Trophoblast cell (in vitro differentiated cells and primary cell): Measurements from ENCODE around the gene IPO9.

Experiments used
- DNase-seq, 2 donors: peaks; one replicate each; pipeline ENCODE4 v3.0.0-alpha.2; 2016
- H2AFZ ChIP-seq: 2 replicates; pipeline ENCODE4 v1.6.1; 2013; ENCODE audit warnings: low read length, moderate library complexity, mild to moderate bottlenecking; ENCODE audit not compliant: insufficient read depth, poor library complexity
- H2AK5ac ChIP-seq: 2 replicates; pipeline ENCODE4 v1.6.1; 2013; ENCODE audit warnings: mild to moderate bottlenecking, low read length
- H2BK120ac ChIP-seq: 2 replicates; pipeline ENCODE4 v1.6.1; 2013; ENCODE audit warnings: low read length, mild to moderate bottlenecking, moderate library complexity; ENCODE audit not compliant: insufficient read depth, poor library complexity
- H2BK12ac ChIP-seq: 2 replicates; pipeline ENCODE4 v1.6.1; 2013; ENCODE audit warnings: mild to moderate bottlenecking, low read length, moderate library complexity
- H2BK5ac ChIP-seq: 2 replicates; pipeline ENCODE4 v1.6.1; 2013; ENCODE audit warnings: low read length, low read depth, moderate library complexity, mild to moderate bottlenecking; ENCODE audit not compliant: poor library complexity
- H3K14ac ChIP-seq: 2 replicates; pipeline ENCODE4 v1.6.1; 2013; ENCODE audit warnings: mild to moderate bottlenecking, low read length
- H3K18ac ChIP-seq: 2 replicates; pipeline ENCODE4 v1.6.1; 2013; ENCODE audit warnings: mild to moderate bottlenecking, low read length
- H3K23ac ChIP-seq: 2 replicates; pipeline ENCODE4 v1.6.1; 2013; ENCODE audit warnings: low read length
- H3K27ac ChIP-seq: 2 replicates; pipeline ENCODE4 v1.5.1; 2013; ENCODE audit warnings: low read depth, mild to moderate bottlenecking, inconsistent platforms, low read length, moderate library complexity
- H3K27me3 ChIP-seq: 2 replicates; pipeline ENCODE4 v1.6.1; 2013; ENCODE audit warnings: inconsistent platforms, mild to moderate bottlenecking, low read length, moderate library complexity; ENCODE audit not compliant: insufficient read depth
- H3K36me3 ChIP-seq, 2 experiments: 1 replicate in 1 of 2; 2 replicates in 1 of 2; pipeline ENCODE4 v1.6.1; 2013; ENCODE audit warnings: low read length in 2 of 2, mild to moderate bottlenecking in 2 of 2, moderate library complexity in 1 of 2; ENCODE audit not compliant: insufficient read depth in 2 of 2, control insufficient read depth in 1 of 2
- H3K4ac ChIP-seq: 2 replicates; pipeline ENCODE4 v1.6.1; 2013; ENCODE audit warnings: low read depth, mild to moderate bottlenecking, low read length, moderate library complexity
- H3K4me1 ChIP-seq, 2 experiments: 1 replicate in 1 of 2; 2 replicates in 1 of 2; pipeline ENCODE4 v1.6.1; 2013; ENCODE audit warnings: low read length in 2 of 2, mild to moderate bottlenecking in 2 of 2, moderate library complexity in 1 of 2; ENCODE audit not compliant: insufficient read depth in 2 of 2, control insufficient read depth in 1 of 2
- H3K4me2 ChIP-seq: 2 replicates; pipeline ENCODE4 v1.6.1; 2013; ENCODE audit warnings: inconsistent platforms, mild to moderate bottlenecking, low read length, moderate library complexity
- H3K4me3 ChIP-seq: 2 replicates; pipeline ENCODE4 v1.5.1; 2013; ENCODE audit warnings: mild to moderate bottlenecking, low read depth, low read length, inconsistent platforms
- H3K79me1 ChIP-seq: one replicate; pipeline ENCODE4 v1.6.1; 2013; ENCODE audit warnings: low read length
- H3K79me2 ChIP-seq: 2 replicates; pipeline ENCODE4 v1.6.1; 2013; ENCODE audit warnings: low read length, mild to moderate bottlenecking; ENCODE audit not compliant: control insufficient read depth, insufficient read depth, poor library complexity
- H3K9ac ChIP-seq: 2 replicates; pipeline ENCODE4 v1.6.1; 2013; ENCODE audit warnings: mild to moderate bottlenecking, low read length
- H3K9me3 ChIP-seq: 2 replicates; pipeline ENCODE4 v1.6.1; 2013; ENCODE audit warnings: low read depth, mild to moderate bottlenecking, control low read depth, inconsistent platforms, low read length; ENCODE audit not compliant: insufficient read depth
- H4K12ac ChIP-seq: 2 replicates; pipeline ENCODE4 v1.6.1; 2013; ENCODE audit warnings: low read depth, mild to moderate bottlenecking, low read length, moderate library complexity
- H4K8ac ChIP-seq: 2 replicates; pipeline ENCODE4 v1.6.1; 2013; ENCODE audit warnings: low read depth, mild to moderate bottlenecking, low read length, moderate library complexity
- H4K91ac ChIP-seq: one replicate; pipeline ENCODE4 v1.6.1; 2013; ENCODE audit warnings: low read depth, mild to moderate bottlenecking, low read length, moderate library complexity
- WGBS: extraction: QIAGEN DNeasy Blood & Tissue Kit; methylation state at CpG from one replicate; pipeline ENCODE4 v1.1.7; 2013; ENCODE audit warnings: missing lambda C conversion rate; ENCODE audit not compliant: insufficient read length, insufficient coverage; ENCODE audit errors: extremely low coverage; 5-methylcytosine and 5-hydroxymethylcytosine counted together

The IPO9 gene

DNA sequence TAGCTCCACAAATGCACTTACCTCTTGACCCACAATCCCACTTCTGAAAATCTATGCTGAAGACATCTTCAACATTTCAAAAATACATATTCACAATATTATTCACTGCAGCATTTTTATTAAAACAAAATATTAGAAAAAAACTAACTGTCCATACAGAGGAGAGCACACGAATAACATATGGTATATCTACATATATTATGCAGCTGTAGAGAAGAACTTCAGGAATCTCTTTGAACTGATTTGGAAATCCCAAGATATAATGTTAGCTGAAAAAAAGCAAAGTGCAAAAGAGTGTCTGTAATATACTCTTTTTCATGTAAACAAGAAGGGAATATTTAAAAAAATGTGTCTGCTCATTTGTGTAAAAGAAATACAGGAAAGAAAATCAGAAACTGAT is 11.5 kb downstream of the IPO9 start:
- Histone ChIP-seq H4K12ac (no peak overlapping the region), H4K91ac (no peak overlapping the region), H3K4me2 (no peak overlapping the region), H4K8ac (no peak overlapping the region), H3K79me1 (no peaks in the 10 kb centered on the region), H3K79me2 (peaks cover 2% of the 10 kb centered on the region), H2BK12ac (no peak overlapping the region), H3K27me3 (no peaks in the 10 kb centered on the region), H2AK5ac (no peak overlapping the region), H2AFZ (no peak overlapping the region), H3K4me1 (no peaks in the 10 kb centered on the region), H3K27ac (no peak overlapping the region), H3K14ac (no peak overlapping the region), H3K4ac (no peak overlapping the region), H3K18ac (no peak overlapping the region), H3K4me3 (no peak overlapping the region), H2BK5ac (no peak overlapping the region), H3K23ac (no peak overlapping the region), H2BK120ac (no peak overlapping the region), H3K9me3 (no peaks in the 10 kb centered on the region), H3K36me3 (peaks cover 3 to 4% of the 10 kb centered on the region in 2 experiments), H3K9ac (no peak overlapping the region)
- WGBS, result no CpG with 5 or more reads among the region's 1 CpG
- DNase-seq, result no peak

- no peak overlapping the region for H2AK5ac ChIP-seq
- no peak overlapping the region for H3K14ac ChIP-seq
- DNase-seq, result no peak
- no peak overlapping the region for H3K18ac ChIP-seq
- H4K8ac ChIP-seq, result no peak overlapping the region
- H2BK120ac ChIP-seq, result no peak overlapping the region
- no peak overlapping the region for H3K27ac ChIP-seq
- no peak overlapping the region for H4K12ac ChIP-seq
- H3K4ac ChIP-seq, result peak overlapping the region; percentile 36
- no peak overlapping the region for H4K91ac ChIP-seq
- no peak overlapping the region for H2AFZ ChIP-seq
- peaks cover 2% of the 10 kb centered on the region for H3K79me2 ChIP-seq
- no peak overlapping the region for H2BK12ac ChIP-seq
- no peak overlapping the region for H3K4me3 ChIP-seq
- no peaks in the 10 kb centered on the region for H3K4me1 ChIP-seq
- H3K36me3 ChIP-seq, result peaks cover 2 to 4% of the 10 kb centered on the region in 2 experiments
- no peak overlapping the region for H3K9ac ChIP-seq
- H3K4me2 ChIP-seq, result no peak overlapping the region
- no peak overlapping the region for H2BK5ac ChIP-seq
- no peak overlapping the region for H3K23ac ChIP-seq
- WGBS, result no CpG with 5 or more reads among the region's 2 CpGs
- no peaks in the 10 kb centered on the region for H3K79me1 ChIP-seq
- no peaks in the 10 kb centered on the region for H3K9me3 ChIP-seq
- no peaks in the 10 kb centered on the region for H3K27me3 ChIP-seq
These were observed 12.4 kb downstream of the IPO9 start for GRCh38 chr1:201841265-201841912.

DNA sequence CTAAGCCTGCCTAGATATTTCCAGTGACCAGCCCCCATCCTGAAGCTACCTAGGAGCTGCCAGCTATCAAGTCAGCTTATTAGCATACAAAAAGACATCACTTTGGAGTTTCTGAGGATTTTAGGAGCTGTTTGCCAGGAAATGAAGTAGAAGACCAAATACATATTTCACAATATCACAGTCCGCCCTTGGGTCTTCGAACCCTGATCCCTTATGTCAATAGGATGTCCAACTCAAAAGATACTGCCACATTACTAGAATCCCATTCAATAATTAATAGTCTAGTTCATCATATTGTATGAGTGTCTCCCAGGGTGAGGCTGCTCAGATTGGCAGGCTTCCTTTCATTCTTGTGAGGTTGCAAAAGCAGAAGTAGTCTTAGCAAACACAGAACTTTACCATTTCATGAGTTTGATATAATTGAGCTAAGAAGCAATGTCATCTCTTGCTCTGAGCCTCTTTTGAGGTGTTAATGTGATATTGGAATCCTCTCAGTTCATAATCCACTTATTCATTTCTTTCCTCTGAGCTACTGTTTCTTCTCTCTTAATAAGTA is 13.6 kb downstream of the IPO9 start:
- no peak overlapping the region for H2AFZ ChIP-seq
- H3K14ac ChIP-seq, result no peak overlapping the region
- no peak overlapping the region for H2BK5ac ChIP-seq
- no peak overlapping the region for H3K4ac ChIP-seq
- no peak overlapping the region for H3K4me3 ChIP-seq
- H3K4me1 ChIP-seq, result no peaks in the 10 kb centered on the region
- no CpG with 5 or more reads among the region's 2 CpGs for WGBS
- H3K36me3 ChIP-seq, result peaks cover 2 to 4% of the 10 kb centered on the region in 2 experiments
- no peak overlapping the region for H2BK120ac ChIP-seq
- H3K27ac ChIP-seq, result no peak overlapping the region
- H3K9me3 ChIP-seq, result no peaks in the 10 kb centered on the region
- H3K4me2 ChIP-seq, result no peak overlapping the region
- no peak overlapping the region for H4K91ac ChIP-seq
- no peak overlapping the region for H4K8ac ChIP-seq
- H3K9ac ChIP-seq, result no peak overlapping the region
- H3K27me3 ChIP-seq, result no peaks in the 10 kb centered on the region
- H4K12ac ChIP-seq, result no peak overlapping the region
- no peak overlapping the region for H3K18ac ChIP-seq
- no peaks in the 10 kb centered on the region for H3K79me1 ChIP-seq
- H3K79me2 ChIP-seq, result peaks cover 2% of the 10 kb centered on the region
- no peak overlapping the region for H2BK12ac ChIP-seq
- H3K23ac ChIP-seq, result no peak overlapping the region
- DNase-seq, result no peak
- no peak overlapping the region for H2AK5ac ChIP-seq

GRCh38 chr1:201845331-201846083 is 16.6 kb downstream of the IPO9 start:
- H4K91ac ChIP-seq, result no peak overlapping the region
- H3K79me1 ChIP-seq, result no peaks in the 10 kb centered on the region
- no peak overlapping the region for H3K4me2 ChIP-seq
- H3K9me3 ChIP-seq, result no peaks in the 10 kb centered on the region
- H3K23ac ChIP-seq, result no peak overlapping the region
- no peak overlapping the region for H2BK12ac ChIP-seq
- no peak overlapping the region for H2BK5ac ChIP-seq
- peaks cover 2% of the 10 kb centered on the region for H3K79me2 ChIP-seq
- no peak overlapping the region for H3K27ac ChIP-seq
- DNase-seq, result no peak
- H3K18ac ChIP-seq, result no peak overlapping the region
- no peak overlapping the region for H3K4me3 ChIP-seq
- H3K36me3 ChIP-seq, result peaks cover 2 to 4% of the 10 kb centered on the region in 2 experiments
- no peaks in the 10 kb centered on the region for H3K27me3 ChIP-seq
- H3K14ac ChIP-seq, result no peak overlapping the region
- H2AK5ac ChIP-seq, result no peak overlapping the region
- no peak overlapping the region for H4K12ac ChIP-seq
- no peak overlapping the region for H2BK120ac ChIP-seq
- no peak overlapping the region for H4K8ac ChIP-seq
- peak overlapping the region; percentile 33 for H3K9ac ChIP-seq
- H2AFZ ChIP-seq, result no peak overlapping the region
- H3K4ac ChIP-seq, result no peak overlapping the region
- H3K4me1 ChIP-seq, result peaks cover 0 to 3% of the 10 kb centered on the region in 2 experiments
- WGBS, result no CpG with 5 or more reads among the region's 2 CpGs
